Left ventricle myocardium inferior (tissue), 1 donor: ENCODE measurements around the gene CYP2E1. TPM values are rescaled to one million over a fixed set of nuclear protein-coding genes. Genes with fewer than 3 reads are reported as not detected.
"Not testable (repeated sequence)": the region's sequence is repeated elsewhere in the genome, so short reads cannot be mapped to it uniquely, and the experiment has no call there.

Experiments used
- DNase-seq: peaks from one replicate; pipeline ENCODE4 v3.0.0-alpha.2; 2020
- H3K27ac ChIP-seq: fragments of 200-600 bp; replicated peaks from 2 replicates; pipeline ENCODE4 v1.8.0; 2021
- H3K27me3 ChIP-seq: fragments of 200-600 bp; 2 replicates; pipeline ENCODE4 v1.8.0; 2021; ENCODE audit warnings: low read depth
- H3K36me3 ChIP-seq: fragments of 200-600 bp; 2 replicates; pipeline ENCODE4 v1.8.0; 2021
- H3K4me1 ChIP-seq: fragments of 200-600 bp; 2 replicates; pipeline ENCODE4 v1.8.0; 2021
- H3K4me3 ChIP-seq: fragments of 200-600 bp; 2 replicates; pipeline ENCODE4 v1.8.0; 2021; ENCODE audit warnings: mild to moderate bottlenecking, moderate library complexity
- H3K9me3 ChIP-seq: fragments of 200-600 bp; replicated peaks from 2 replicates; pipeline ENCODE4 v1.8.0; 2021
- CTCF ChIP-seq: fragments of 200-600 bp; IDR thresholded peaks from 2 replicates; pipeline ENCODE4 v1.8.0; 2021; ENCODE audit warnings: antibody characterized with exemption, mild to moderate bottlenecking, borderline replicate concordance
- intact Hi-C: fragments of 100-400 bp; cut with micrococcal nuclease; formaldehyde crosslinking; loops from one replicate; pipeline ENCODE4 v1.11.0; 2022
- total RNA-seq: library from RNA; stranded (reverse); fragmentation: NEBNext Ultra II Directional; extraction: Animal tissue kit (Norgen Biotek cat#: 25700); gene quantifications from one replicate; pipeline ENCODE4 v1.2.1, GENCODE V29; 2021
- donor health status: DM: no; HTN: yes; CAD: no; lungs with severe emphysema.

CYP2E1 gene
- total RNA-seq, 1 donor from 2014 or later: 1.1 TPM

- no peak overlapping the region for H3K27ac ChIP-seq
- no peak for DNase-seq
- peaks cover 22% of the 10 kb centered on the region for H3K9me3 ChIP-seq
- no peaks in the 10 kb centered on the region for H3K27me3 ChIP-seq
- intact Hi-C loops: no loop called here
- no peak overlapping the region for H3K4me3 ChIP-seq
- H3K36me3 ChIP-seq: peaks cover 10% of the 10 kb centered on the region
- H3K4me1 ChIP-seq: no peaks in the 10 kb centered on the region
- no peak for TF ChIP-seq CTCF
Measured at GRCh38 chr10:133511408-133511807, 15.8 kb upstream of the CYP2E1 start.

- intact Hi-C loops: no loop called here
- Histone ChIP-seq H3K27me3 (no peaks in the 10 kb centered on the region), H3K27ac (no peak overlapping the region)
Measured at GRCh38 chr10:133511907-133512528, 15.1 kb upstream of the CYP2E1 start.

GRCh38 chr10:133515471-133515870, 11.7 kb upstream of the CYP2E1 start:
- intact Hi-C loops: no loop called here

More at GRCh38 chr10:133511907-133512528, 15.1 kb upstream of the CYP2E1 start:
- no peak overlapping the region for H3K4me3 ChIP-seq
- peaks cover 22% of the 10 kb centered on the region for H3K9me3 ChIP-seq
- TF ChIP-seq CTCF: no peak
- H3K36me3 ChIP-seq: peaks cover 8% of the 10 kb centered on the region
- no peaks in the 10 kb centered on the region for H3K4me1 ChIP-seq
- DNase-seq: no peak

GRCh38 chr10:133516057-133516456, 11.1 kb upstream of the CYP2E1 start:
- Histone ChIP-seq H3K36me3 (no peaks in the 10 kb centered on the region), H3K4me1 (peaks cover 9% of the 10 kb centered on the region), H3K4me3 (no peak overlapping the region), H3K27me3 (peaks cover 4% of the 10 kb centered on the region), H3K27ac (no peak overlapping the region), H3K9me3 (peaks cover 7% of the 10 kb centered on the region)
- TF ChIP-seq CTCF: no peak
- DNase-seq: no peak
- intact Hi-C loops: no loop called here

More at GRCh38 chr10:133515471-133515870, 11.7 kb upstream of the CYP2E1 start:
- Histone ChIP-seq H3K4me1 (peaks cover 7% of the 10 kb centered on the region), H3K27me3 (peaks cover 4% of the 10 kb centered on the region), H3K4me3 (no peak overlapping the region), H3K36me3 (no peaks in the 10 kb centered on the region), H3K27ac (no peak overlapping the region), H3K9me3 (peaks cover 7% of the 10 kb centered on the region)
- DNase-seq: no peak
- TF ChIP-seq CTCF: no peak

- H3K27me3 ChIP-seq, H3K36me3 ChIP-seq, DNase-seq, H3K4me3 ChIP-seq, H3K4me1 ChIP-seq, H3K27ac ChIP-seq, intact Hi-C loops: not testable (repeated sequence)
- H3K9me3 ChIP-seq: peaks cover 17% of the 10 kb centered on the region
Measured at GRCh38 chr10:133518517-133518916, 8.6 kb upstream of the CYP2E1 start.

GRCh38 chr10:133520193-133520738, 6.9 kb upstream of the CYP2E1 start:
- Histone ChIP-seq H3K27me3 (peaks cover 5% of the 10 kb centered on the region), H3K27ac (peak overlapping the region; percentile 34), H3K4me3 (peak overlapping the region; percentile 63), H3K4me1 (peaks cover 9% of the 10 kb centered on the region), H3K9me3 (peaks cover 28% of the 10 kb centered on the region), H3K36me3 (no peaks in the 10 kb centered on the region)
- peak; percentile 91 for TF ChIP-seq CTCF
- intact Hi-C loops: no loop called here
- peak; percentile 80 for DNase-seq
